H1 (cell line): ENCODE measurements around the gene CYREN. TPM values are rescaled to one million over a fixed set of nuclear protein-coding genes. Genes with fewer than 3 reads are reported as not detected.

Source experiments
- CTCF ChIA-PET: fragments of 300-600 bp; sonication (Branson Sonifier 250); formaldehyde crosslinking; loops from one replicate; lab custom pipeline; 2021; ENCODE audit not compliant: partially characterized antibody; lab: Charles Lee
- POLR2A ChIA-PET: fragments of 300-600 bp; sonication (Branson Sonifier 250); formaldehyde crosslinking; loops from one replicate; lab custom pipeline; 2021; ENCODE audit warnings: inconsistent platforms; ENCODE audit not compliant: partially characterized antibody; lab: Charles Lee
- DNase-seq, 2 experiments: peaks; one replicate each; pipeline versions ENCODE4 v3.0.0 to v3.0.0-alpha.2; 2010 to 2022; ENCODE audit warnings: low spot score in 2 of 2, low read depth in 1 of 2, mixed read lengths in 1 of 2
- FAIRE-seq: peaks from 2 replicates; lab custom pipeline; 2011; peaks lifted over from hg19 to GRCh38; lab: Jason Lieb, UNC
- H2AFZ ChIP-seq: 2 replicates; pipeline ENCODE4 v1.8.1; 2012; ENCODE audit warnings: low read length, inconsistent platforms
- H2AK5ac ChIP-seq: 2 replicates; pipeline ENCODE4 v1.6.1; 2013; ENCODE audit warnings: low read depth, low read length
- H2BK120ac ChIP-seq: replicated peaks from 2 replicates; pipeline ENCODE3; 2013; ENCODE audit warnings: low read depth, low read length, inconsistent platforms
- H2BK12ac ChIP-seq: 2 replicates; pipeline ENCODE4 v1.6.1; 2013; ENCODE audit warnings: low read depth, low read length
- H2BK15ac ChIP-seq: 2 replicates; pipeline ENCODE4 v1.6.1; 2013; ENCODE audit warnings: low read length
- H2BK20ac ChIP-seq: 2 replicates; pipeline ENCODE4 v1.6.1; 2013; ENCODE audit warnings: low read length
- H2BK5ac ChIP-seq: 2 replicates; pipeline ENCODE4 v1.6.1; 2013; ENCODE audit warnings: low read depth, low read length
- H3K14ac ChIP-seq: 2 replicates; pipeline ENCODE4 v1.6.1; 2013; ENCODE audit warnings: inconsistent platforms; ENCODE audit not compliant: insufficient read length
- H3K18ac ChIP-seq: 2 replicates; pipeline ENCODE4 v1.6.1; 2013; ENCODE audit warnings: low read length; ENCODE audit errors: extremely low read depth
- H3K23ac ChIP-seq: 2 replicates; pipeline ENCODE4 v1.6.1; 2013; ENCODE audit warnings: inconsistent platforms; ENCODE audit not compliant: insufficient read length
- H3K23me2 ChIP-seq: 2 replicates; pipeline ENCODE4 v1.6.1; 2013; ENCODE audit warnings: low read depth, low read length
- H3K27ac ChIP-seq: 2 replicates; pipeline ENCODE4 v1.6.1; 2011; ENCODE audit warnings: low read depth, low read length, inconsistent platforms
- H3K27me3 ChIP-seq, 4 experiments: replicated peaks in 1 of 4; 1 replicate in 1 of 4; 2 replicates in 3 of 4; pipeline versions ENCODE4 v1.6.1 to v1.8.1; 2011 to 2013; ENCODE audit warnings: low read length in 3 of 4, mild to moderate bottlenecking in 3 of 4, inconsistent platforms in 2 of 4, mixed read lengths in 2 of 4, moderate library complexity in 1 of 4; ENCODE audit not compliant: control insufficient read depth in 3 of 4, insufficient read depth in 3 of 4; ENCODE audit errors: extremely low read depth in 1 of 4
- H3K36me3 ChIP-seq, 4 experiments: 2 replicates each; pipeline versions ENCODE4 v1.6.1 to v1.8.1; 2011 to 2013; ENCODE audit warnings: mild to moderate bottlenecking in 4 of 4, low read length in 3 of 4, moderate library complexity in 2 of 4, control low read depth in 1 of 4, inconsistent platforms in 1 of 4; ENCODE audit not compliant: insufficient read depth in 4 of 4, control insufficient read depth in 2 of 4
- H3K4ac ChIP-seq: replicated peaks from 2 replicates; pipeline ENCODE3; 2013; ENCODE audit warnings: low read length, low read depth, mixed read lengths, inconsistent platforms; ENCODE audit not compliant: insufficient read length
- H3K4me1 ChIP-seq, 4 experiments: replicated peaks in 1 of 4; 1 replicate in 1 of 4; 2 replicates in 3 of 4; pipeline versions ENCODE4 v1.6.1 to v1.8.1; 2011 to 2013; ENCODE audit warnings: low read length in 3 of 4, inconsistent platforms in 2 of 4, mixed read lengths in 1 of 4; ENCODE audit not compliant: insufficient read depth in 4 of 4, control insufficient read depth in 3 of 4
- H3K4me2 ChIP-seq, 2 experiments: 2 replicates each; pipeline versions ENCODE4 v1.6.1 to v1.8.1; 2011 to 2013; ENCODE audit warnings: low read depth in 2 of 2, low read length in 2 of 2, control low read depth in 1 of 2, inconsistent platforms in 1 of 2, mild to moderate bottlenecking in 1 of 2; ENCODE audit not compliant: insufficient read depth in 1 of 2
- H3K4me3 ChIP-seq, 4 experiments: fragments of 200-600, 300-600 bp in 1 of 4; sonication (generic), shearing (Covaris generic), sonication (Bioruptor Twin) in 1 of 4; 2 replicates each; pipeline versions ENCODE4 v1.5.1 to v1.8.1; 2011 to 2016; ENCODE audit warnings: low read length in 4 of 4, low read depth in 3 of 4, control low read depth in 2 of 4, inconsistent platforms in 2 of 4, mild to moderate bottlenecking in 2 of 4, mixed read lengths in 1 of 4, moderate library complexity in 1 of 4; ENCODE audit not compliant: insufficient read depth in 2 of 4; ENCODE audit errors: extremely low read depth in 1 of 4
- H3K56ac ChIP-seq: replicated peaks from 2 replicates; pipeline ENCODE3; 2013; ENCODE audit warnings: low read depth, mild to moderate bottlenecking, mixed read lengths, low read length, inconsistent platforms; ENCODE audit not compliant: insufficient read length
- H3K79me1 ChIP-seq: 2 replicates; pipeline ENCODE4 v1.6.1; 2013; ENCODE audit warnings: low read depth, low read length, control low read depth
- H3K79me2 ChIP-seq, 2 experiments: 2 replicates each; pipeline versions ENCODE4 v1.6.1 to v1.8.1; 2012 to 2013; ENCODE audit warnings: low read length in 2 of 2, mild to moderate bottlenecking in 2 of 2, inconsistent platforms in 1 of 2; ENCODE audit not compliant: insufficient read depth in 2 of 2, control insufficient read depth in 1 of 2
- H3K9ac ChIP-seq, 4 experiments: replicated peaks in 1 of 4; 1 replicate in 1 of 4; 2 replicates in 3 of 4; pipeline versions ENCODE4 v1.6.1 to v1.8.1; 2011 to 2013; ENCODE audit warnings: low read depth in 3 of 4, low read length in 3 of 4, control low read depth in 2 of 4, mild to moderate bottlenecking in 2 of 4, moderate library complexity in 2 of 4, inconsistent platforms in 1 of 4; ENCODE audit errors: extremely low read depth in 1 of 4
- H3K9me3 ChIP-seq, 2 experiments: 2 replicates each; pipeline versions ENCODE4 v1.6.1 to v1.8.1; 2012 to 2013; ENCODE audit warnings: mild to moderate bottlenecking in 2 of 2, moderate library complexity in 2 of 2, control low read depth in 1 of 2, inconsistent platforms in 1 of 2, low read depth in 1 of 2, low read length in 1 of 2, mixed read lengths in 1 of 2; ENCODE audit not compliant: insufficient read depth in 2 of 2
- H4K20me1 ChIP-seq, 2 experiments: replicated peaks in 1 of 2; 2 replicates each; pipeline versions ENCODE3 to v1.8.1; 2011 to 2013; ENCODE audit warnings: inconsistent platforms in 2 of 2, low read length in 2 of 2, mild to moderate bottlenecking in 1 of 2; ENCODE audit not compliant: insufficient read depth in 2 of 2, control insufficient read depth in 1 of 2
- H4K5ac ChIP-seq: 2 replicates; pipeline ENCODE4 v1.6.1; 2013; ENCODE audit warnings: low read length, low read depth, mixed read lengths, inconsistent platforms; ENCODE audit not compliant: insufficient read length
- H4K8ac ChIP-seq: 2 replicates; pipeline ENCODE4 v1.8.0; 2013; ENCODE audit warnings: mild to moderate bottlenecking, moderate library complexity, low read length, inconsistent platforms; ENCODE audit not compliant: insufficient read depth; ENCODE audit errors: extremely low read depth
- H4K91ac ChIP-seq: replicated peaks from 2 replicates; pipeline ENCODE3; 2013; ENCODE audit warnings: low read length, mixed read lengths, inconsistent platforms; ENCODE audit not compliant: insufficient read length
- CREB1 ChIP-seq: IDR thresholded peaks from 2 replicates; pipeline ENCODE4 v1.6.1; 2012; ENCODE audit warnings: inconsistent platforms
- EGR1 ChIP-seq: IDR thresholded peaks from 2 replicates; pipeline ENCODE4 v1.6.1; 2011; ENCODE audit warnings: low read depth, low read length, borderline replicate concordance
- RFX5 ChIP-seq: IDR thresholded peaks from 2 replicates; pipeline ENCODE4 v1.6.1; 2011; ENCODE audit warnings: low read depth, low read length, improper control_type of control experiment, borderline replicate concordance
- SAP30 ChIP-seq: fragments of 300-600 bp; sonication (generic); IDR thresholded peaks from 2 replicates; pipeline ENCODE4 v1.7.1; 2012; ENCODE audit warnings: low read length, moderate library complexity, mild to moderate bottlenecking, inconsistent platforms; ENCODE audit not compliant: insufficient read depth, insufficient replicate concordance
- SP2 ChIP-seq: IDR thresholded peaks from 2 replicates; pipeline ENCODE4 v1.6.1; 2012; ENCODE audit warnings: mild to moderate bottlenecking, low read length, inconsistent platforms
- TAF7 ChIP-seq: optimal IDR thresholded peaks from 2 replicates; pipeline ENCODE3; 2011; ENCODE audit warnings: low read depth, mild to moderate bottlenecking, inconsistent platforms, low read length, moderate library complexity, borderline replicate concordance
- YY1 ChIP-seq: IDR thresholded peaks from 2 replicates; pipeline ENCODE4 v1.6.1; 2011; ENCODE audit warnings: low read depth, mild to moderate bottlenecking, low read length
- ZNF274 ChIP-seq: IDR thresholded peaks from 2 replicates; pipeline ENCODE4 v1.7.0; 2012; ENCODE audit warnings: low read length, borderline replicate concordance; ENCODE audit errors: extremely low read depth
- WGBS, 2 experiments: shearing (Covaris generic) in 1 of 2; methylation state at CpG; one replicate each; pipeline versions ENCODE4 v1.1.6 to v1.1.7; 2013 to 2015; ENCODE audit warnings: low lambda C conversion rate in 2 of 2, mixed read lengths in 2 of 2, inconsistent platforms in 1 of 2, low coverage in 1 of 2, missing lambda C conversion rate in 1 of 2; ENCODE audit not compliant: insufficient replicate concordance in 2 of 2, insufficient coverage in 1 of 2, insufficient read length in 1 of 2; ENCODE audit errors: extremely low coverage in 1 of 2, missing lambda C conversion rate in 1 of 2; 5-methylcytosine and 5-hydroxymethylcytosine counted together
- polyA plus RNA-seq, 7 experiments: library from polyadenylated mRNA; depleted of rRNA in 3 of 7; stranded (reverse) in 5 of 7; unstranded in 2 of 7; fragments of >200 nt in 5 of 7; fragments of 200-250 nt in 2 of 7; gene quantifications; 1 replicate in 5 of 7; 2 replicates in 1 of 7; 4 replicates in 1 of 7; pipeline versions ENCODE4 v1.2.1 to v1.2.3, GENCODE V29; 2011 to 2013; ENCODE audit warnings: missing spikeins in 2 of 7, mixed read lengths in 2 of 7
- total RNA-seq: library from RNA; stranded (reverse); fragmentation: NEBNext Ultra II Directional; extraction: Animal tissue kit (Norgen Biotek cat#: 25700); gene quantifications from 2 replicates; pipeline ENCODE4 v1.2.1, GENCODE V29; 2021
- TF ChIP-seq, protein P1 (sequence below), 3 experiments: IDR thresholded peaks; 1 replicate in 2 of 3; 2 replicates in 1 of 3; pipeline versions ENCODE4 v1.5.1 to v1.6.1; 2011; ENCODE audit warnings: low read length in 3 of 3, mild to moderate bottlenecking in 3 of 3, inconsistent platforms in 2 of 3, low read depth in 1 of 3, moderate library complexity in 1 of 3; ENCODE audit not compliant: insufficient read depth in 1 of 3; ENCODE audit errors: control extremely low read depth in 1 of 3
- TF ChIP-seq, protein P2 (sequence below): IDR thresholded peaks from 2 replicates; pipeline ENCODE4 v1.6.1; 2011; ENCODE audit warnings: low read depth, mild to moderate bottlenecking, low read length; ENCODE audit not compliant: insufficient read depth

CYREN gene
- total and polyA plus RNA-seq, 2 of the 8 experiments (the other 6 are each of a cell fraction or from before 2014, with no cell fraction given), result 25.1 to 46.2 TPM

DNA sequence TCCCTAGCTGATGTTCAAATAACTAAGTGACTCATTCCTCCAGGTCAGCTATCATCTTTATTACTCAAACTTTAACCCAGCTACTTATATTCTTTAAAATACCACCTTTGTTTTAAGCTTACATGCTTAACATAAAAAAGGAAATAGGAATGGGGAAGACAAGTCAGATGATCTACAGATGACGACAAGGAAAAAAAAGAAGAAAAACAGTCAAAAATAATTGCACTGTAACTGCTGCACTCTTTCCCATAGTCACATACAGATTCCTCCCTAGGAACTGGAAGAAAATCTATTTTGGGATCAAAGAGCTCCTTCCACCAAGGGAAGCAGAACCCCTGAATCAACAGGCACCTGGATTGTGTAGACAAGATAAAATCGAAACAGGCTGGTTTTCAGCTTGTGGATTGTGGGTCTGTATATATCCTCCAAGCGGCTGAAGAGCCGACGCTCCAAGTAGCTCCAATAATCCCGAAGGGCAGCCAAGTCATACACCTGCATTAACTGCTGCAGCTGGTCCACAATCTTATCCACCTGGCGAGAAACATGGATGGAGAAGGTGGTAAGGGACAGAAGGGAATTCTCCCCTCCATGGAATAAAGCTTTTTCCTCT is 38.8 kb upstream of the CYREN start:
- Histone ChIP-seq H4K8ac (no peak overlapping the region), H3K36me3 (no peaks in the 10 kb centered on the region; a peak in 1 of 8 replicates), H3K4me3 (no peak overlapping the region), H2BK20ac (no peak overlapping the region), H3K27ac (no peak overlapping the region), H3K9ac (no peak overlapping the region; a peak in 1 of 7 replicates), H2BK15ac (no peak overlapping the region), H3K79me2 (no peaks in the 10 kb centered on the region), H3K18ac (no peak overlapping the region), H2AFZ (no peak overlapping the region), H3K56ac (no peak overlapping the region), H4K5ac (no peak overlapping the region), H3K23ac (no peak overlapping the region), H3K14ac (no peak overlapping the region), H2BK12ac (no peak overlapping the region), H3K79me1 (no peaks in the 10 kb centered on the region), H4K20me1 (no peaks in the 10 kb centered on the region), H3K23me2 (peaks cover 8% of the 10 kb centered on the region), H3K27me3 (peaks cover 0 to 8% (median 3%) of the 10 kb centered on the region in 4 experiments; a peak in 5 of 7 replicates), H3K4ac (no peak overlapping the region), H2BK120ac (no peak overlapping the region), H2AK5ac (no peak overlapping the region), H2BK5ac (no peak overlapping the region), H3K4me2 (no peak overlapping the region; a peak in 1 of 4 replicates), H3K4me1 (no peaks in the 10 kb centered on the region; a peak in 2 of 7 replicates), H3K9me3 (no peaks in the 10 kb centered on the region), H4K91ac (no peak overlapping the region)
- 93% methylated on average over 7 of the region's 7 CpGs; no CpG with 5 or more reads in 1 of the 2 experiments for WGBS, 2 experiments
- FAIRE-seq (no peak), DNase-seq (no peak)
- ChIA-PET CTCF (interaction anchor here (0.7 to 1.5 kb wide), 4 partner anchors 9 to 78 kb away, joined by 3 to 6 read pairs (median 4); partner anchors contain the start of gene STRA8), POLR2A (interaction anchor here (0.6 to 1.5 kb wide), 4 partner anchors 9 to 47 kb away, joined by 3 to 5 read pairs (median 4); partner anchors contain the start of gene CYREN)
- no peak for TF ChIP-seq SP2
- TF ChIP-seq EGR1, result no peak
- TF ChIP-seq RFX5, result no peak
- no peak for TF ChIP-seq YY1
- no peak for TF ChIP-seq TAF7
- TF ChIP-seq CREB1, result no peak
- TF ChIP-seq, protein P1, sequence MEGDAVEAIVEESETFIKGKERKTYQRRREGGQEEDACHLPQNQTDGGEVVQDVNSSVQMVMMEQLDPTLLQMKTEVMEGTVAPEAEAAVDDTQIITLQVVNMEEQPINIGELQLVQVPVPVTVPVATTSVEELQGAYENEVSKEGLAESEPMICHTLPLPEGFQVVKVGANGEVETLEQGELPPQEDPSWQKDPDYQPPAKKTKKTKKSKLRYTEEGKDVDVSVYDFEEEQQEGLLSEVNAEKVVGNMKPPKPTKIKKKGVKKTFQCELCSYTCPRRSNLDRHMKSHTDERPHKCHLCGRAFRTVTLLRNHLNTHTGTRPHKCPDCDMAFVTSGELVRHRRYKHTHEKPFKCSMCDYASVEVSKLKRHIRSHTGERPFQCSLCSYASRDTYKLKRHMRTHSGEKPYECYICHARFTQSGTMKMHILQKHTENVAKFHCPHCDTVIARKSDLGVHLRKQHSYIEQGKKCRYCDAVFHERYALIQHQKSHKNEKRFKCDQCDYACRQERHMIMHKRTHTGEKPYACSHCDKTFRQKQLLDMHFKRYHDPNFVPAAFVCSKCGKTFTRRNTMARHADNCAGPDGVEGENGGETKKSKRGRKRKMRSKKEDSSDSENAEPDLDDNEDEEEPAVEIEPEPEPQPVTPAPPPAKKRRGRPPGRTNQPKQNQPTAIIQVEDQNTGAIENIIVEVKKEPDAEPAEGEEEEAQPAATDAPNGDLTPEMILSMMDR (IDR thresholded peaks at IDR 0.05; ENCODE audit: control extremely low read depth in 1 of 3, insufficient read depth in 1 of 3, low read depth in 1 of 3, low read length in 3 of 3), result no peak
- TF ChIP-seq SAP30, result no peak
- TF ChIP-seq, protein P2, sequence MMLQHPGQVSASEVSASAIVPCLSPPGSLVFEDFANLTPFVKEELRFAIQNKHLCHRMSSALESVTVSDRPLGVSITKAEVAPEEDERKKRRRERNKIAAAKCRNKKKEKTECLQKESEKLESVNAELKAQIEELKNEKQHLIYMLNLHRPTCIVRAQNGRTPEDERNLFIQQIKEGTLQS, result no peak
- TF ChIP-seq ZNF274, result no peak
